Measurements from ENCODE around the gene CCDC9B.

Gene CCDC9B

GRCh38 chr15:40340038-40340739, 550 bp downstream of the CCDC9B start:
- TF ChIP-seq CTCF (IDR thresholded peaks at IDR 0.05; ENCODE audit: control insufficient read depth, insufficient read depth, low read depth, low read length, missing control alignments): no peak
- DNase-seq (ENCODE audit: low read depth): no peak
- peak overlapping the region; percentile 31 for H3K4me3 ChIP-seq (ENCODE audit: control insufficient read depth, low read depth, low read length)

- H3K4me3 ChIP-seq (ENCODE audit: control insufficient read depth, low read depth, low read length): no peak overlapping the region
- DNase-seq (ENCODE audit: low read depth): no peak
- TF ChIP-seq CTCF (IDR thresholded peaks at IDR 0.05; ENCODE audit: control insufficient read depth, insufficient read depth, low read depth, low read length, missing control alignments): no peak
Measured at GRCh38 chr15:40339621-40339945, 1.2 kb downstream of the CCDC9B start.

- no peak for TF ChIP-seq CTCF (IDR thresholded peaks at IDR 0.05; ENCODE audit: control insufficient read depth, insufficient read depth, low read depth, low read length, missing control alignments)
- no peak overlapping the region for H3K4me3 ChIP-seq (ENCODE audit: control insufficient read depth, low read depth, low read length)
- peak; percentile 42 for DNase-seq (ENCODE audit: low read depth)
Measured at GRCh38 chr15:40338921-40339620, 1.7 kb downstream of the CCDC9B start.

DNA sequence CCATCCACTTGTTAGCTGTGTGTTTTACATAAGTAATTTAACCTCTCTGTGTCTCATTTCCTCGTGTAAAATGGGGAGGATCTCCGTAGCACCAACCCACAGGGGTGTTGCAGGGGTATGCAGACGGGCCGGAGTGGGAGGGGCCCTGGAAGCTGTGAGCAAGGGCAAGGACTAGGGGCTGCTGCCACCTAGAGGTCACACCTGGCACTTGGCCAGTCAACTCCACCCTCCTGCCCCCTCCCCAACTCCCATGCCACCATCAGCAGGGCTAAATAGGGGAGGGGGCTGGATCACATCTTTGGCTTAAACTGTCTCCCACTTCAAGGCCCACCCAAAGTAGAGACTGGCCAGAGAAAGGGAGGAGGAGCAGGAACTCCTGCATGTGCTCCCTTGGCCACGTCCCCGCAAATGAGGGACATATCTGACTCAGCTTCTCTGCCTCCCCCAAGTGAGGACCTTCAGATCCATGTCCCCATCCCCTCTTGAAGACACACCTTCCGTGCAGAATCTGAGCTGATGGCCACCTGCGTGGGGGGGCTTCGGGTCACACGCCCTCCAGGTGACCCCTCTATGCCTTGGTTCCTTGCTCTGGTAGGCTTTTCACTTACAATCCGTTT, 2.6 kb downstream of the CCDC9B start:
- H3K4me3 ChIP-seq (ENCODE audit: control insufficient read depth, low read depth, low read length): no peak overlapping the region
- TF ChIP-seq CTCF (IDR thresholded peaks at IDR 0.05; ENCODE audit: control insufficient read depth, insufficient read depth, low read depth, low read length, missing control alignments): peak; percentile 62
- DNase-seq (ENCODE audit: low read depth): no peak

DNA sequence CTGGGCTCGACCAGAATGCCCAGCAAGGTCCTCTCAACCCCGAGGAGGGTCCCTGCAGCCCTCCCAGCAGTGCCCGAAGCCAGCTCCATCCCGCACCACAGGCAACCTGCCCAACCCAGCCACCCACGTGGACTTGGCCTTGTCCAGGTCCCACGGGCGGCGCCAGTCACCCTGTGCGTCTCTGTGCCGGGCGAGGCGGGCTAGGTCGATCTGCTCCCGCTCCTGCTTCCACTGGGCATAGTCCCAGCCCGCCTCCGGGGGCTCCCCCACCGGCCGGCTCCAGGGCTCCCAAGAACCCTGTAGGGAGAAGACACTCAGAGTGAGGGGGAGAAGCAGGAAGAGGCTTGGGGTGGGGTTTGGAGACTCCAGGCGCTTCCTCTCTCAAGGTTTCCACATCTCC, 3.1 kb downstream of the CCDC9B start:
- no peak for TF ChIP-seq CTCF (IDR thresholded peaks at IDR 0.05; ENCODE audit: control insufficient read depth, insufficient read depth, low read depth, low read length, missing control alignments)
- DNase-seq (ENCODE audit: low read depth): no peak
- H3K4me3 ChIP-seq (ENCODE audit: control insufficient read depth, low read depth, low read length): no peak overlapping the region

DNA sequence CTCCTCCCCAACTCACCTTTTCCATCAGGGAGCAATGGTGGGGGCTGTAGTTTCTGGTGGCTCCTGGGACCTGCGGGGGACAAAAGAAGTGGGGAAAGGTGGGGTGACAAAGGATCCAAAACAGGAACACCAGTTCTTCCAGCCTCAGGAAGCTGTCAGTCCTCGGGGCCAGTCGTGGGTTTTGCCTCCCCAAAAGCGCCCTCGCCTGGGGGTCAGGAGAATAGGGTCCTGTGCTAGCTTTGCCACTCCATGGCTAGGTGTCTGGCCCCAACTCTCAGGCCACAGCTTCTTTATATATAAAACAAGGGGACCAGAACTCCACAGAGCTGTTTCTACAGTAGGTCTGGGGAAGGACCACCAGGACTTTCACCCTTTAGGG, 4.0 kb downstream of the CCDC9B start:
- no peak for DNase-seq (ENCODE audit: low read depth)
- H3K4me3 ChIP-seq (ENCODE audit: control insufficient read depth, low read depth, low read length): no peak overlapping the region

More for the DNA sequence above, 4.0 kb downstream of the CCDC9B start:
- TF ChIP-seq CTCF (IDR thresholded peaks at IDR 0.05; ENCODE audit: control insufficient read depth, insufficient read depth, low read depth, low read length, missing control alignments): no peak

All from AG09309 (cell line).